NCI-H82 treated with DMSO at 0.1 percent for 48 hours (cell line): ENCODE measurements around the gene MOCOS.
A peak's percentile ranks its signal among the peaks of the same experiment; 100 is the strongest.

Source experiments
- DNase-seq: peaks from one replicate; lab custom pipeline; 2025; ENCODE audit not compliant: unreplicated experiment; lab: John Stamatoyannopoulos, UW

Gene MOCOS

GRCh38 chr18:36301884-36302283 lies 114.6 kb downstream of the MOCOS start:
- peak; percentile 7 for DNase-seq

DNA sequence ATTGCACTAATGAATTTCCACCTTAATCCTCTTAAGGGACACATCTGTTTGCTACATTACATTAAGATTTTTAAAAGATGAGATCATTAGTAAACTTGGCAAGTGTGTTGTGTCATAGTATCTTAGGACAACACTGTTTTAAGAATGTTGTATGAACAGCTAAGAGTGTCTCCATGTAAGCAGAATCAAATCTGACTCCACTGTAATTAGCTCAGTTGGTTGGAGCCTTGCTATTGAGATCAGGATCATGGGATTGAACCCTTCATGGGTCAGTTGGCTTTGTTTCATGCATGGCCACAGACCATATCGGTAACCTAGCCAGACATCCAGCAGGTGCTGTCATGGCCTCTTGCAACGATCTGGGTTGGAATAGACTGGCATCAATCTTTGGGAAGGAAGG lies 115.4 kb downstream of the MOCOS start:
- no peak for DNase-seq

DNA sequence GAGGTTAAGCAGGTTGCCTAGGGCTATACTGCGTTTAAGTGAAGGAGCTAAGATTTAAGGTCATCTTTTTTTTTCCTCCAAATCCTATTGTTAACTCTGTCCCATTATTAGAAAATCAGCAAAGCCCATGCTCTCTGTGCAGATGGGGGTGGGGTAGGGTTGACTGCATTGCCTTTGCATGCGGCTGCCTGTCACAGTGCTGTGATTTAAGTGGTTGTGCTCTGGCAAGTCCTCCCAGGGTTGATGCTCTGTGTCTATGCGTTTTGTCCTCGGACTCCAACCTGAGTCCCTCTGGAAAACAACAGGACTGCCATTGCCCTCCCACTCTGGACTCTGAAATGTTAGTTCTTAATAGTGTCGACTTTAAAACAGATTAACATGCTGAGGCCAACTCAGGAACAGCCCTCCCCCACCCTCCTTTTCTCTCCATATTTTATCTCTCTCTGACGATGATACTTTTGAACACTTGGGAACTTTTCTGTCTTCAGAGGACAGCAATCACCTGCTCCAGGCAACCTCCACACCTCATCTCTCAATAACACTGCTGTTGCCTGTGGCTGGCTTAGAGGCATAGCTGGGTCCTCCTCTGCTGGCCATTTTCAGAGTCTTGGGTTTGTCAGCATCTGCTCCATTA lies 116.0 kb downstream of the MOCOS start:
- DNase-seq, result no peak

- no peak for DNase-seq
Observed at GRCh38 chr18:36304723-36305122, 117.4 kb downstream of the MOCOS start.

DNA sequence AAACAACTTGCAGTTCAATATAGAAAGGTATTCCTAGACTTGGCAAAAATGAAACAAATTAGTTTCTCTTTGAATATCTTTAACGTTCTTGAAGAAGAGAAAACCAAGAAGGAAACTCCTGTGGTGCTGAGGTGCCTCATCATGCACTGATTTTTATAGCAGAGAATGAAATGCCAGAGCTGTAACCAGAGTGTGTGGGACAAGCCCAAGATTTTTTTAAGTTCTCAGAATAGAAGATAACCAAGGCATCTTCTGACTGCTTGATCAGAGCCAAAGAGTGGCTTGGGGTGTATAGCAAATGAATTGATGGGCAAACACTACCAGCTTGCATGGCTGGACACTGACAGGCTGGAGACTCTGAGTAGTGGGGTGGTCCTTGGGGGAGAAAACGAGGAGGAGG lies 118.1 kb downstream of the MOCOS start:
- no peak for DNase-seq

DNA sequence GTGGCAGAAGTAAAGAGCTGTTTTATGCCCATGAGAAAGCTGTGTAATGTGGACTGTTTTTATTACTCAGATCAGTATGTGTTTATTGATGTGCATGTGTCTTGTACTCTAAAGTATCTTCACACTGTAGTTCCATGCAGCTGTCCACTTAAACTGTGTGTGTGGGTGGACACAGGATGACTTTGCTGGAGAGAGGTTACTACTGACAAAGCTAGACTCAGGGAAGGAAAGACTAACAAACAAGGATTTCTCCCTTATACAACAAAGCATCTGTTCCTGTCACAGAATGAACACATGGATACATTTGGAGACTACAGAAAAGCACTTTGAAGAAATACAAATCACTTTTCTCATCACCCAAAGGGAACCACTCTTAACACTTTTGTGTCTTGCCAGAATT lies 120.2 kb downstream of the MOCOS start:
- no peak for DNase-seq

DNA sequence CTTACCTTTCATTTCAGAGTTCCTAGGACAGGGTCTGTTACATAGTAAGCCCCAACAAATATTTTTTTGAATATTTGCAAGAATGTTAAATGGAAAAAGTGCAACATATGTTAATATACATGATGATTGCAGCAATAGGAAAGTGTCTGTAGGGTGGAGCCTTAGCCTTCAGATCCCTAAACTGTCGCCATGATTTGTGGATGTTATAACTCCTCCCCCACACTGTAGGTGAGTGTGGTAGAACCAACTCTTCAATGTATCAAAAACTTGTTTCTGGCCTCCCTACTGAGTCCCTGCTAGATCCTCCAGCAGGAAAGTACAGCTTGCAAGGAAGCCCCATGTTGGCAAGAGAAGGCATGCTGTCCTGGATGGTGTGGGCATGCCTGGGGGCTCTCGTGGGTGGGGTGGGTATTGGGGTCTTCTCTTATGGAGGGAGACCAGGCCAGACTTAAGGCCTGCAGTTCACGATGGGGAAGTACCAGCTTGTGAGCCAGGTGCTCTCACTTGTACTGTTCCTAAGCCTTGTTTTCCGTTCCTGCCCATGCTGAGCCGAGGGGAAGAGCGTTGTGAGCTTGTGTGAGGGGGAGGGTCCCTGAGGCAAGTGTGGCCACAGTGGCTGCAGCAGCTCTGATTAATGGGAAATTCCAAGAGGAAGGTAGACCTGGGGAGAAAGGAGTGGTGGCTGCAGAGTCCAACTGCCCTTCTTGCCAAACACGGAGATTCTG lies 121.6 kb downstream of the MOCOS start:
- DNase-seq, result no peak

DNA sequence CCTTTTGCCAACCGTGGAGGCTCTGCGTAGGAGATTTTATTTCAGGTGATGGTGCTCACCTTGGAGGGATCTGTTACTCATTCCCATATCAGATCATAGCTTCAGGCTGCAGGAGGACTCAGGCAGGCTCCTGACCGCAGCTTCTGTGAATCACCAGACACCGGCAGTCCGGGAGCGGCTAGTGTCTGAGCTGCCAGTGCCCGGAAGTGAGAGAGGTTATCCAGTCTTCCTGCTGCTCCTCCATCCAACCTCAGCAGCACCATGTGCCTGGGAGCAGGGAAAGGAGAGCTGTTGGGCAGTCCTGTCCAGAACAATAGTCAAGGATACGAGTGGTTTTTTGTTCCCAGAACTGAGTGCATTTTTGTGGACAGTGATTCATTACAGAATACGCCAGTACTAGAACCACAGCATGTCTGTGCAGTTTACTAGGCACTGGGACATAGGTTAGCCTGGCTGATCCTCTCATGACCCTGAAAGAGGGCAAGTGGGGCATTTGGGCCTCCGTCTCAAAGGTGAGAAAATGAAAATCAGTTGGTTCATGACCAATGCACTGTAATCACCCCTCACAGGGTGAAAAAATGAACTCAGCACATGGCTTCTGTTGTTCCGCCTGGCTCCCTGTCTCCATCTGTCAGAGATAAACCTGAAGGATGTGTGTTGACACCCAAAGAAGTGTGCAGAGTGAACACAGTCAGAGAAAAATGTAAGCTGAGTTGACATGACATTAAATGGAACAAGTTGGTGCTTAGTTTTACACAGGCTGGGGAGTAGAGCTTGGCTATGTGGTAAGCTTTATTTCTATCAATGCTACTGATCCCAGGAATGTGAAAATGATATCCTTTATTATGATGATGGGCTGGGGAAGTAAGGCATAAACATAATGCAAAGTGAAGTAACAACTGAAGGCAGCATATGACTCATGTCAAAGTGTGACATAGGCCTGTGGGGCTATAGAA lies 122.4 kb downstream of the MOCOS start:
- DNase-seq, result no peak

DNA sequence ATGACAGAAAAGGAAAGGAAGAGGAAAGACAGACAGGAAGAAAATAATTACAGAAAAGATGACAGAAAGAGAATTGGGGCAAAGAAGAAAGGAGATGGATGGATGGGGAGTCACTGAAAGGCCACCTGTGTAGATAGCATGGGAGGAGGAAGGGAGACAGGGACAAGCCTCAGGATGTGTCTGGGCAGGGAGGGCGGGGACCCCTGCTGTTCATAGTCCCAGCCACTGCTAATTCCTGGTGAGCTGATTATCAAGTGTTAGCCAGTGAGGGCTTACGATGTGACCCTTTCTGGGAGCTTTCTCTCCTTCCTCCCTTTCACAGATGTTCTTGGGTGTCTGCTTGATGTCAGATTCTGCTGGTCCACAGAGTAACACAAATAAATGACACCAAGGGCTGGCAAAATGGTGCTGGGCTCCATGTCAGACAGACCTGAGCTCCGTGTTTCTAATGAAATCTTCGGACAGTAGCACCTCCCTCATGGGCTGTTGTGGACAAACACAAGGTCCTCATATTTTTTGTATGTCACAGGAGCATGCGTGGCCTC lies 123.8 kb downstream of the MOCOS start:
- DNase-seq, result peak; percentile 66

- DNase-seq, result no peak
Observed at GRCh38 chr18:36312806-36313395, 125.6 kb downstream of the MOCOS start.

DNA sequence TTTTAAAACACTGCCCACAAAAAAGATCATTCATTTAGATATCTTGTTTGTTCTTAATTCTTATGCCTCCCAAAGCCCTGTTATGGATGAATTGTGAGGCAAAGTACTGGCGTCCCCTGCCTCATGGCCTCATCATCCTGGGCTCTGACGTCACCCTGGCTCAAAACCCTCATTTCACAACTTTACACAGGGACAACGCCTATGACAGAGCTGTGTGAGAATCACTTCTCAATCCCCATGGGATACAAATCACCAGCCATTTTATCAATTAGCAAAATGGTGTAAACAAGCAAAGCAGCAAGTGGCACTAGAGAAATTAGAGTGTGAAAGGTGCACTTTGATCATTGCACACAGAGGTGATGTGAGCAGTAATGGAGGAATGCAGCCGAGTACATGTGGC lies 126.8 kb downstream of the MOCOS start:
- DNase-seq, result no peak

DNA sequence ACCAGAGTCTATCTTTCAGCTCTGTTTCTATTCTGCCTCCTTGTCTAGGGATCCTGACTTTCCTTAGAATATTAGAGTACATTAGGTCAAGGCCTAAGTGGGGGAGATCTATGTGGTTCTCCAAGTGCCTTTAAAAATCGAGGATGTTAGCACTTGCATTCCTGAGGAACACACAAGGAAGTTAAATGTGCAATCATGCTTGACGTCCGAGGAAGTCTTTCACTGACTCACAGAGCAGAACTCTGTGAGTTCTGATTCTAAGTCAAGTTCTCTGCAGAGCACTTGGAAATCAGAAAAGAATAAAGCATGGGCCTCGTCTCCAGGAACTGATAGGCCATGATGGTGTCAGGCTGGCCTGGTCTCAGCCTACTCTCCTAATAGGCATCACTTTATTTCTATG lies 127.5 kb downstream of the MOCOS start:
- DNase-seq, result no peak

DNA sequence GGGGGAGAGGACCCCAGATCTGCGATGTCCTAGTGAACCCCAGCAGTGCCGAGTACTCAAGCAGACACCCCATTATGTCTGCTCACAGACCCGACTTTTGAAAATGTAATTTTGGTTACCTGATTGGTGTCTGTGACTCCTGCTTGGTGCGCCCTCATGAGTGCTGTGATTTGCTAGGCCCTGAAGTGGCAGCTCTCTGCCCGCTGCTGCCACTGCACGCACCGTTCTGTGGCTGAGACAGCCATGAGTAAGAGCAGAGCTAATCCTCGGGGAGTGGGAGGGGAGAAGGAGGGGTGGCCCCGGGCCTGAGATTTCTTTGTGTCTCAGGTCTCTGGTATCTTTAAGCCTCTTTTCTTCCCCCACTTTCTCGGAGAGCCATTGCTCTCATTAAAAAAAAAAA lies 128.4 kb downstream of the MOCOS start:
- peak; percentile 23 for DNase-seq

GRCh38 chr18:36316246-36316645 lies 128.9 kb downstream of the MOCOS start:
- DNase-seq, result no peak
